GM21423 (cell line): ENCODE data around the gene IDH3G.
"Not testable (repeated sequence)": the region's sequence is repeated elsewhere in the genome, so short reads cannot be mapped to it uniquely, and the experiment has no call there.

Experiments used
- ATAC-seq: cut with Tn5 transposase; IDR thresholded peaks from one replicate; pipeline ENCODE4 v1.9.1; 2021; ENCODE audit warnings: mild to moderate bottlenecking, moderate library complexity; ENCODE audit not compliant: unreplicated experiment

Gene IDH3G

GRCh38 chrX:153794018-153794896, at the start of gene IDH3G, which contains the start of gene SSR4:
Gene IDH3G, minus strand, starts transcription at chrX:153794375. Its CDS starts 49 bp downstream, at chrX:153794326.
Gene SSR4, plus strand, starts transcription at chrX:153794668. Its CDS starts 20 bp downstream, at chrX:153794688.
- ATAC-seq, result peak; percentile 93

GRCh38 chrX:153836921-153837320, 42.7 kb upstream of the IDH3G start:
- no peak for ATAC-seq

- no peak for ATAC-seq
Observed at GRCh38 chrX:153832728-153833127, 38.6 kb upstream of the IDH3G start.

GRCh38 chrX:153831429-153832150, 37.4 kb upstream of the IDH3G start:
- no peak for ATAC-seq

- ATAC-seq, result no peak
Observed at GRCh38 chrX:153830640-153831428, 36.7 kb upstream of the IDH3G start.

GRCh38 chrX:153829799-153830639, 35.8 kb upstream of the IDH3G start, which contains the start of gene PDZD4:
Gene PDZD4, minus strand, starts transcription at chrX:153830544. Its CDS starts 246 bp downstream, at chrX:153830298.
- no peak for ATAC-seq

DNA sequence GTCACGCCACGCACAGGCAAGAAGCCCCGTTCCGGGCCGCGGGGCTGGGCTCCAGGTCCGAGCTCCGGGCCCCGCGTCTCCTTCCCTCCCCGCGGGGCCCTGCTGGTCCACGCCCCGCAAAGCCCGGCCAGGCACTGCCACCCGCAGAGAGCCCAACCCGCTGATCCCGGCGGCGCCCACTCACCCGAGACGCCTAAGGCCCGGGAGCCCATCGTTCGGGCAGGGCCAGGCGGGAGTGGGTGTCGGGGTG, 35.3 kb upstream of the IDH3G start:
- ATAC-seq, result no peak

DNA sequence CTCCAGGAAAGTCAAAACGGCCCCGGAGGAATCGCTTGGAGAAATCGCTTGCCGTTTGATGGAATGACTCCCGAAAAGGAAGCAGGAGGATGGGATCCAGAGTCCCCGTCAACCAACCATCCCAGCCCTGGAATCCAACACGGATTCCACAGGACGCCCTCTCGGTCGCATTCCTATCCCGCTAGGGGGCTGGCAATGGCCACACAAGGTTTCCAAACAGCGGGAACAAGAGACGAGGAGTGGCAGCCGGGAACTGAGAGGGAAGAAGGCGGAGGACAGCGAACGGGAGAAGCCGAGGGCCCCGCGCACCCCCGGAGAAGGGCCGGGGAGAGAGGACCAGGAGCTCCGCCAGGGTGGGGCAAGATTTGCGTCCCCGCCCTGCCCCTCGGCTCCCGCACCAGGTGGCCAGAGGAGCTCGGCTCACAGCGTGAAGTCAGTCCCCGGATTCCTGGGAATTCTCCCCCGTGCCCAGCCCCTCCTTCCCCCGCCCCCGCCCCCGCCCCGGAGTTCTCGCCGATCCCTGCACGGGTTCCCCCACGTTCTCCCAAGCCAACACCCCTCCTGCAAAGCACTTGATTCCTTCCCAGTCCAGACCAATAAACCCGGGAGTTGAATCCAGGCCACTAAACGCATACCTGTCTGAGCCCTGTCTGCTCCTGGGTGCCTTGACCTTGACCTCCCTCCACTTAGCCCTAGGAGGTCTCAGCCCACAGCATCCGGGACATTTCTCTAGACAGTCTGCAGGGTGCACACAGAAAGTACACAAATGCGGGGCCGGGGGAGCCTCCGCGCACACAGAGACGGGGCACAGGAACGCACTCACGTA, 34.8 kb upstream of the IDH3G start:
- no peak for ATAC-seq

DNA sequence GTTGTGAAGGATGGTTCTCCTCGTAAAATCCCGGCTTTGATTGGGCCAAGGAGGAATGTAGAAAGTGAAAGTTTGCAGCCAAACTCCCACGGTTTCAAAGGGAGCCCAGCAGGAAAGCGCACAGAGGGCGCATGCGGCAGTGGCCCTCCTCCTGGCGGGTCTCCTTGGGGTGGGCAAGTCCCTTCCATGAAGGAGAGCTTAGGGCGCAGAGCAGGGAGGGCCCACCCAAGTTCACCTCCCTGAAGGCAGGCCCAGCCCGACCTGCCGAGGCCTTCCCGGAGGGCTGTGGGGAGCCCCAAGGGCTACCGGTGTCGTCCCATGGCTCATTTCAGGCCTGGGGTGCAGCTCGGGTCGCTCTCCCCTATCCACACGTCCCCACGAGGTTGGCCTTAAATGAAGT, 34.1 kb upstream of the IDH3G start:
- no peak for ATAC-seq

- ATAC-seq, result no peak
Observed at GRCh38 chrX:153827903-153828302, 33.7 kb upstream of the IDH3G start.

- ATAC-seq, result no peak
Observed at GRCh38 chrX:153827016-153827415, 32.8 kb upstream of the IDH3G start.

- no peak for ATAC-seq
Observed at GRCh38 chrX:153825042-153825441, 30.9 kb upstream of the IDH3G start.

DNA sequence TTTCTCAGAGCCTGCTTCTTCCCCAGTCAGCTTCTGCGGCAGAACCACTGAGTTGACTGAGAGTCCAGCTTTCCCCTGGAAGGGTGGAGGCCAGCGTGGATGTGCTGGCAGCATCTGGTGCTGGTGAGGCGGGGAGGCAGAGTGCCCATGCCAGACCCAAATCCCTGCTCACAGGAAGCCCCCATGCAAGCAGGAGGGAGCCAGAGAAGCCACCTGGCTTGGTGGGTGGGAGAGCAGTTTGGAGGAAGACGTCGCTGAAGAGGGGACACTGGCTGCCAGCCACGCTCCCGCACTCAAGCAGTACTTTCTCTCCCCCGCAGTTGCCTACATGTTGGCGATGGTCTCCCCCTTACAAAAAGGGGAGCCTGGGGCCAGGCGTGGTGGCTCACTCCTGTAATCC, 30.2 kb upstream of the IDH3G start:
- no peak for ATAC-seq

DNA sequence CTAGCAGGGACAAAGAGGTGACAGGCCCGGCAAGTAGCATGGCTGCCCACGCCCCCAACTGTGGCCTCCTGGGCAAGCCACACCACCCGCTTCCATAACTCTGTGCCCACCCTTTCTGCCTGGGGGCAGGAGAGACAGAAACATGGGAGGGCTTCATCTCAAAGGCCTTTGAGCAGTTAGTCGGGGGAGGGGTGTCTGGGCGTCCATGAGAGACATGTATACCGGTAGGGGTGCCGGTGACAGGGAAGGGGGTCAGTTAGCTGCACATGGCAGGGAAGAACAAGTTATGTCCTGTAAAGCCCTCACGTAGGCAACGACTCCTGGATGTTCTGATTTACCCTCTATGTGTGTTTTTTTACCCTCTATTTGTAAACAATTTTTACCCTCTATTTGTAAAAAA, 26.9 kb upstream of the IDH3G start:
- no peak for ATAC-seq

DNA sequence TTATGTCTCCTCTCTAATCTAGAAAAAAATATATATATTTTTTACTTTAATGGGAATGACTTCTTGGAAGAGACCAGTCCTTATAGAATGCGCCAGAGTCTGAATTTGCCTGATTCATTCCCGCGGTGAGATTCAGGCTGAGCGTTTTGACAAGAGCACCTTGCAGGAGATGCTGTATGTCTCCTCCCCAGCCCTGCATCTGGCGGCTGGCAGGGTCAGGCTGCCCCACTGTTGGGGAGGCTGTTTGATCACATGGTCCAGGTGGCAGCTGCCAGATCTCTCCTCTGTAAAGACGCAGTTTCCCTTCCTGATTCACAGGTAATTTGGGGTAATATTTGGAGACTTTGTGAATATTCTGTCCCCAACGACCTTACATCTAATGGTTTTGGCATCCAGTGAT, 26.4 kb upstream of the IDH3G start:
- ATAC-seq, result no peak

GRCh38 chrX:153819384-153820040, 25.3 kb upstream of the IDH3G start:
- ATAC-seq, result no peak

DNA sequence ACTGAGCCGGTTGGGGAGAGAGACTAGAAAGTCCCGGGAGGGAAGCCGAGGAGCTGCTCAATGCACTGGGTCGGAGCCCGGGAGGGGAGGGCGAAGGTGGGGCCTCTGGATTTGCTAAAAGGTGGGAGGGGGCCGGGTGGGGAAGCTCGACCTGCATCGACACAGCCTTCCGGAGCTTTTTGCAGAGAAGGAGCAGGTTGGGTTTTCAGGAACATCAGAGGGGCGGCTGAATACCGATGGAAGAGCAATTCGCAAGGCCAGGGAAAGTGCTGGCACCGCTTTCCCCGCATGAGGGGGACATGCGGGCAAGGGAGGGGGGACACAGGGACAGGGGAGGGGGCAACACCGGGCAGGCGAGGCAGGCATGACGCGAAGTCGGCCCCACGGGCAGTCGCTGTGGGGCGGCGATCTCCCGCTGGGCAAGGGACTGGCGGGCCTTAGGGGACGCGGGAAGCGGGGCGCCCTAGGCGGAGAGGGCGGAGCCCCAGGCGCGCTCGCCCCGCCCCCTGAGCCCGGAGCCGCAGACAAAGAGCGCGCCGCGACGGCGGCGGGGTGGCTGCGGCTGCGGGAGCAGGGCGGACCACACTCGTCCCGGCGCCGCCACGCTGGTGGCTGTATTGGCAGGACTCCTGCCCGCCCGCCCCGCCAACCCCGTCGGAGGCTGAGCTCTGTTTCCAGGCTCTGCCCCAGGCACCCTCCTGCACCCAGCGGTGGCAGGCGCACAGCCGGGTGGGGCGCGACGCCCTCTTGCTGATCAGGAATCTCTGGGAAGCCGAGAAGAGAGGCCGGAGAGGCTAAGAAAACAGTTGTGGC, 24.6 kb upstream of the IDH3G start:
- ATAC-seq, result no peak

DNA sequence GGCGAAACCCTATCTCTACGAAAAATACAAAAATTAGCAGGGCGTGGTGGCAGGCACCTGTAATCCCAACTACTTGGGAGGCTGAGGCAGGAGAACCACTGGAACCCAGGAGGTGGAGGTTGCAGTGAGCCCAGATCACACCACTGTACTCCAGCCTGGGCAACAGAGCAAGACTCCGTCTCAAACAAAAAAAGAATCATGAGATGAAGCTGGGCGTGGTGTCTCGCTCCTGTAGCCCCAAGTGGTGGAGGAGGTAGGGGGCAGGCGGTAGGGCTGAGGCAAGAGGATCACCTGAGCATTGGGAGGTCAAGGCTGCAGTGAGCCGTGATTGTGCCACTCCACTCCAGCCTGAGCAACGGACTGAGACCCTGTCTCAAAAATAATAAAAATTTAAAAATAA, 23.9 kb upstream of the IDH3G start:
- not testable (repeated sequence) for ATAC-seq
